Endothelial cell of umbilical vein (primary cell): ENCODE data around the gene MEIS3.

Experiments used
- EZH2 ChIP-seq: IDR thresholded peaks from 2 replicates; pipeline ENCODE4 v1.6.1; 2012; ENCODE audit warnings: borderline replicate concordance, low read depth, mild to moderate bottlenecking, moderate library complexity, low read length, inconsistent platforms; ENCODE audit not compliant: severe bottlenecking
- GATA2 ChIP-seq: IDR thresholded peaks from 2 replicates; pipeline ENCODE4 v1.7.0; 2011; ENCODE audit warnings: low read depth, mild to moderate bottlenecking, moderate library complexity, mixed read lengths, low read length; ENCODE audit not compliant: insufficient read length, insufficient read depth
- MYC ChIP-seq: IDR thresholded peaks from one replicate; pipeline ENCODE4 v1.6.1; 2011; ENCODE audit warnings: mild to moderate bottlenecking, low read depth, low read length
- POLR2A ChIP-seq: IDR thresholded peaks from 2 replicates; pipeline ENCODE4 v1.6.1; 2012; ENCODE audit warnings: low read depth, mild to moderate bottlenecking, control low read depth, low read length
- POLR2AphosphoS5 ChIP-seq: IDR thresholded peaks from 2 replicates; pipeline ENCODE4 v1.6.1; 2012; ENCODE audit warnings: low read depth, mild to moderate bottlenecking, control low read depth, low read length, moderate library complexity; ENCODE audit not compliant: insufficient read depth
- TF ChIP-seq, protein P1 (sequence below), 2 donors: IDR thresholded peaks; 1 replicate in 1 of 2; 2 replicates in 1 of 2; pipeline ENCODE4 v1.5.1; 2011; ENCODE audit warnings: low read length in 2 of 2, mild to moderate bottlenecking in 2 of 2, moderate library complexity in 2 of 2, control low read depth in 1 of 2, inconsistent platforms in 1 of 2, low read depth in 1 of 2; ENCODE audit not compliant: insufficient read depth in 1 of 2; ENCODE audit errors: extremely low read depth in 1 of 2
- TF ChIP-seq, protein P2 (sequence below): IDR thresholded peaks from 2 replicates; pipeline ENCODE4 v1.6.1; 2011; ENCODE audit not compliant: insufficient read depth, insufficient read length

DNA sequence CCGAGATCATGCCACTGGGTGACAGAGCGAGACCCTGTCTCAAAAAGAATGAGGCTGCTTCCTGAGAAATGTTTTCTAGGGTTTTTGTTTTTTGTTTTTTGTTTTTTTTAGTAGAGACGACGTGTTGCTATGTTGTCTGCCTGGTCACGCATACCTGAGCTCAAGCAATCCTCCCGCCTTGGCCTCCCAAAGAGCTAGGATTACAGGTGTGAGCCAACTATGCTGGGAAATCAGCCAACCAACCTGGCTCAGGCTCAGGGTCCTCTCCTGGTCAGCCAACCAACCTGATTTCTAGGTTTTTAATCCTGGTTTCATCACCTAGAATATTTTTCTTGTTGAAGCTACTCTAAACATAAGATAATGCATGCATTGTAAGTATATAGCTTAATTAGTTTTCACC is 62.4 kb downstream of the MEIS3 start:
- TF ChIP-seq, protein P1, sequence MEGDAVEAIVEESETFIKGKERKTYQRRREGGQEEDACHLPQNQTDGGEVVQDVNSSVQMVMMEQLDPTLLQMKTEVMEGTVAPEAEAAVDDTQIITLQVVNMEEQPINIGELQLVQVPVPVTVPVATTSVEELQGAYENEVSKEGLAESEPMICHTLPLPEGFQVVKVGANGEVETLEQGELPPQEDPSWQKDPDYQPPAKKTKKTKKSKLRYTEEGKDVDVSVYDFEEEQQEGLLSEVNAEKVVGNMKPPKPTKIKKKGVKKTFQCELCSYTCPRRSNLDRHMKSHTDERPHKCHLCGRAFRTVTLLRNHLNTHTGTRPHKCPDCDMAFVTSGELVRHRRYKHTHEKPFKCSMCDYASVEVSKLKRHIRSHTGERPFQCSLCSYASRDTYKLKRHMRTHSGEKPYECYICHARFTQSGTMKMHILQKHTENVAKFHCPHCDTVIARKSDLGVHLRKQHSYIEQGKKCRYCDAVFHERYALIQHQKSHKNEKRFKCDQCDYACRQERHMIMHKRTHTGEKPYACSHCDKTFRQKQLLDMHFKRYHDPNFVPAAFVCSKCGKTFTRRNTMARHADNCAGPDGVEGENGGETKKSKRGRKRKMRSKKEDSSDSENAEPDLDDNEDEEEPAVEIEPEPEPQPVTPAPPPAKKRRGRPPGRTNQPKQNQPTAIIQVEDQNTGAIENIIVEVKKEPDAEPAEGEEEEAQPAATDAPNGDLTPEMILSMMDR (IDR thresholded peaks at IDR 0.05; ENCODE audit: extremely low read depth in 1 of 2, insufficient read depth in 1 of 2, low read depth in 1 of 2, low read length in 2 of 2), result no peak
- TF ChIP-seq POLR2AphosphoS5, result no peak
- no peak for TF ChIP-seq EZH2
- no peak for TF ChIP-seq POLR2A
- TF ChIP-seq MYC, result no peak
- no peak for TF ChIP-seq GATA2
- TF ChIP-seq, protein P2, sequence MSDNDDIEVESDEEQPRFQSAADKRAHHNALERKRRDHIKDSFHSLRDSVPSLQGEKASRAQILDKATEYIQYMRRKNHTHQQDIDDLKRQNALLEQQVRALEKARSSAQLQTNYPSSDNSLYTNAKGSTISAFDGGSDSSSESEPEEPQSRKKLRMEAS, result no peak
